ENCODE measurements around the gene SAMD8.
A peak's percentile ranks its signal among the peaks of the same experiment; 100 is the strongest.
"Not testable (repeated sequence)": the region's sequence is repeated elsewhere in the genome, so short reads cannot be mapped to it uniquely, and the experiment has no call there.

The SAMD8 gene

GRCh38 chr10:75146780-75147179 is 35.3 kb downstream of the SAMD8 start:
- DNase-seq, result no peak

- DNase-seq, result no peak
Observed at GRCh38 chr10:75150656-75151055, 39.2 kb downstream of the SAMD8 start.

GRCh38 chr10:75159519-75159918 is 48.1 kb downstream of the SAMD8 start:
- DNase-seq, result no peak

- DNase-seq, result peak in 1 of 2 donors; percentile 45
Observed at GRCh38 chr10:75165684-75166622, 54.5 kb downstream of the SAMD8 start.

GRCh38 chr10:75166623-75166972 is 55.1 kb downstream of the SAMD8 start:
- DNase-seq, result no peak

GRCh38 chr10:75168275-75168674 is 56.8 kb downstream of the SAMD8 start:
- DNase-seq, result no peak

- no peak for DNase-seq
Observed at GRCh38 chr10:75170215-75170614, 58.8 kb downstream of the SAMD8 start.

- no peak for DNase-seq
Observed at GRCh38 chr10:75175046-75175445, 63.6 kb downstream of the SAMD8 start.

GRCh38 chr10:75176046-75176445 is 64.6 kb downstream of the SAMD8 start:
- DNase-seq, result no peak

- DNase-seq, result no peak
Observed at GRCh38 chr10:75176736-75177135, 65.3 kb downstream of the SAMD8 start.

GRCh38 chr10:75179657-75180177 is 68.3 kb downstream of the SAMD8 start:
- no peak for DNase-seq

GRCh38 chr10:75180592-75180991 is 69.1 kb downstream of the SAMD8 start:
- DNase-seq, result no peak

- DNase-seq, result no peak
Observed at GRCh38 chr10:75181073-75181472, 69.6 kb downstream of the SAMD8 start.

- DNase-seq, result no peak
Observed at GRCh38 chr10:75186310-75186709, 74.9 kb downstream of the SAMD8 start.

GRCh38 chr10:75187961-75188426 is 76.5 kb downstream of the SAMD8 start:
- peak in 1 of 2 donors; percentile 43 for DNase-seq

GRCh38 chr10:75188522-75188921 is 77.1 kb downstream of the SAMD8 start:
- DNase-seq, result not testable (repeated sequence)

GRCh38 chr10:75189266-75190096 is 78.0 kb downstream of the SAMD8 start:
- DNase-seq, result no peak

GRCh38 chr10:75191821-75192568 is 80.5 kb downstream of the SAMD8 start:
- DNase-seq, result peak in 1 of 2 donors; percentile 17

- not testable (repeated sequence) for DNase-seq
Observed at GRCh38 chr10:75194625-75195024, 83.2 kb downstream of the SAMD8 start.

GRCh38 chr10:75195035-75195763 is 83.7 kb downstream of the SAMD8 start:
- no peak for DNase-seq

- no peak for DNase-seq
Observed at GRCh38 chr10:75197066-75197465, 85.6 kb downstream of the SAMD8 start.

GRCh38 chr10:75197906-75198305 is 86.5 kb downstream of the SAMD8 start:
- no peak for DNase-seq
